ENCODE data around the gene TMEM140.

TMEM140 gene

DNA sequence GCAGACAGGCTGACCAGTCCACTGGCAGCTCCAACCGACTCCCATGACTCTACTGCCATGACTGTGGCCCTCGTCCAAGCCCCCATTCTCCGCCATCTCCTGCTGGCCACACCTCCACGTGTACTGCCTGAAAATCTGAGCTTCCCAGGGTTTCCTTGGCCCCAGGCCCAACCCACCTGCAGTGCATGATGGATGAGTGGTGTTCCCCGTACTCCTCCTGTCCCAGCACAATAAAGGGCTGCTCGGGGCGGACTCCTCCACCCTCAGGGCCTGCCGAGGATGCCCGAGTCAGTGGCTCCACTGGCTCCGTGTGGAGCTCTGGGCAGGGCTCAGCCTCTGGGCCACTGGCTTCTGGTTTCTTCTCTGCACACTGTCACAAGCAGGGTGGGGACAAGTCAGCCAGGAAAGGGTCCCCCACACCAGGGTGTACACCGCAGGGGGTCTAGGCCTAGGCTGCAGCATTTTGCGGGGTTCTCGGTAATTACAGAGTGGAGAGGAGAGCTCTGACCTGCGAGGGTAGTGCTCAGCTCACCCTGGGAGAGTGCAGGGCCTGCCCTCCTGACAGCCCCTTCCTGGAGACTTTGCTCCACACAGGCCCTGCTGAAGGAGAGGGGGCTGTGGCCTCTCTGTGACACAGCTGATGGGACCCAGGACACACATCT is 48.2 kb downstream of the TMEM140 start:
- no peak for DNase-seq

GRCh38 chr7:135197343-135197742 is 49.5 kb downstream of the TMEM140 start:
- no peak for DNase-seq

- DNase-seq = no peak
Measured at GRCh38 chr7:135197906-135198655, 50.2 kb downstream of the TMEM140 start.

GRCh38 chr7:135199439-135199838 is 51.6 kb downstream of the TMEM140 start:
- DNase-seq = no peak

DNA sequence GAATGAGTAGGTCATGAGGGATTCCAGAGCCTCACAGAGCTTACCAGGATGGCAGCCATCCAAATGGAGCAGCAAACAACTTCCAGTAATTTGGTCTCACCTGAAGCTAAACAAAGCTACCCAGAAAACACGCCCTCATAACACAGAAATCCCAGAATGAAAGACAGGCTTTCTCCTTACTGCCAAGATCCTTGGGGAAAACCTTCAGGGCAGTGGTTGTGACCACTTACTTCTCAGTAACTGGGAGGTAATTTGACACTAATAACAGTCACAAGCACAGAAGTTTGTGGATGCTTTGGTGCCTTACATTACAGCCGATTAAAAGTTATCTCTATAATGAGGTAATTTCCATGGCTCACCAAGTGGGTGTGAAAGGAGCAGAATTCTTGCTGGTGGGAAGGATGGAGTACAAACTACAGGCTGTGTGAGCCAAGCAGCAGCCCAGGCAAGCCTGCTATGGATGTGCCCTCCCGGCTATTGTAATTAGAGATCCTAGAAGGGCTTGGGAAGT is 53.0 kb downstream of the TMEM140 start:
- DNase-seq = no peak

GRCh38 chr7:135201350-135201749 is 53.5 kb downstream of the TMEM140 start:
- no peak for DNase-seq

- DNase-seq = peak; percentile 49
Measured at GRCh38 chr7:135204341-135204749, 56.5 kb downstream of the TMEM140 start.

- DNase-seq = no peak
Measured at GRCh38 chr7:135204876-135205275, 57.0 kb downstream of the TMEM140 start.

DNA sequence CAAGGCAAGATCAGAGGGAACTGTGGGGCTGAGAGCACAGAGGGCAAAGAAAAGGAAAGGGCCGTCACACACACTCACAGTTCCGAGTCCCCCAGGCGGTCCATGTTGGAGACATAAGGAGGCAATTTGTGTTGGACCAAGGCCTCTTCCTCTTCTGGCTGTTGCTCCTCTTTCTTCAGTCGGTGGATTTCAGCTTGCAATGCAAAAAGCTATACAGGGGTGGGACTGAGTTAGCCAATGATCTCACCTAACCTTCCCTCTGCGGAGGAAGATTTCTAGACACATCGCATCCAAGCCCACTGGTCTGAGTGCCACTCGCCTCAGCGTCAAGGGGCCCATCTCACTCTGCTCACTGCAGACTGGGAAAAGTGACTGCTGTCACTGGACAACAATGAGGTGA is 58.0 kb downstream of the TMEM140 start:
- DNase-seq = no peak

- no peak for DNase-seq
Measured at GRCh38 chr7:135206941-135207391, 59.1 kb downstream of the TMEM140 start.

- DNase-seq = no peak
Measured at GRCh38 chr7:135207406-135208101, 59.7 kb downstream of the TMEM140 start.

DNA sequence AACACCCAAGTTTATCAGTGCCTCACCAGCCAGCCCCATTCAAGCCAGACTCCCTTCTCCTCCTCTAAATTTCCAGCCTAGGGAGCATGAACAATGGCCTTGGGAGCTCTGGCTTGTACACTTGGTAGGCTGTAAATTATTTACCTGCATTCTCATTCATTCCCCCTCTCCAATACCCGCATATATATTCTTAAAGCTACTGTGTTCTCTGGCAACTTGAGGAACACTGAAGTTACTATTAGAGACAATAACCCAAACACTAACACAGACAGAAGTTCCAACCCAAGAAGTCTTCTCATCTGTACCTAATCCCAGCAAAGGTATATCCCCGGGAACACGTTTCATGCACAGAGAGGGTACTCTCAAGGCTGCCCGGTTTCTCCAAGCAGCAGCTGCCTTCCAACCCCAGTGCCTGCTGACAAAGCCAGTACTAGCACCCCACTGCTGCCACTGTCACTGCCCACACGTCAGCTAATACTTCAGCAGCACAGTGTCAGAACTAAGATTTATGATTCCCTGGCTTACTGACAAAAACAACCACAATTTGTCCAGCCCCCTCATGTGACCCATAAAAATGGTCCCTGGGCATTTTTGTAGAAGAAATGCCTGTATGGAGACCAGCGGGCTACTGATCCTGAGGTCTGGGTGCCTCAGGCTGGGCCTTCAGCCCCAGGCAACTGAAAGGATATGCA is 60.4 kb downstream of the TMEM140 start:
- DNase-seq = no peak

DNA sequence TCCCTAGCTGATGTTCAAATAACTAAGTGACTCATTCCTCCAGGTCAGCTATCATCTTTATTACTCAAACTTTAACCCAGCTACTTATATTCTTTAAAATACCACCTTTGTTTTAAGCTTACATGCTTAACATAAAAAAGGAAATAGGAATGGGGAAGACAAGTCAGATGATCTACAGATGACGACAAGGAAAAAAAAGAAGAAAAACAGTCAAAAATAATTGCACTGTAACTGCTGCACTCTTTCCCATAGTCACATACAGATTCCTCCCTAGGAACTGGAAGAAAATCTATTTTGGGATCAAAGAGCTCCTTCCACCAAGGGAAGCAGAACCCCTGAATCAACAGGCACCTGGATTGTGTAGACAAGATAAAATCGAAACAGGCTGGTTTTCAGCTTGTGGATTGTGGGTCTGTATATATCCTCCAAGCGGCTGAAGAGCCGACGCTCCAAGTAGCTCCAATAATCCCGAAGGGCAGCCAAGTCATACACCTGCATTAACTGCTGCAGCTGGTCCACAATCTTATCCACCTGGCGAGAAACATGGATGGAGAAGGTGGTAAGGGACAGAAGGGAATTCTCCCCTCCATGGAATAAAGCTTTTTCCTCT is 61.5 kb downstream of the TMEM140 start:
- DNase-seq = no peak

DNA sequence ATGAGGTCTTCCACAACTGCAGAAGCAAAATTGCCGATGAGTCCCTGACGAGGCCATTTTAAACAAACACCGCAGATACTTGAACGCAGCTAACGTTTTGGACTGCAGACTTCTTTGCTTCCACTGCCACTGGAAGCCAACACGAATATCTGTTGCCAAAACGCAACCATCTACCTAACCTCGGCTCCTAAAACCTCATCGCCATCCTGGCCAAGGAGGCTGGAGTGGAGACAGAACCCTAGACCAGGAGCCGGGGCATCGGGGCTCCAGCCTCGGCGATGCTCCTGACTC is 63.0 kb downstream of the TMEM140 start:
- DNase-seq = no peak

- peak; percentile 99 for DNase-seq
Measured at GRCh38 chr7:135211179-135211945, 63.5 kb downstream of the TMEM140 start, which contains the start of gene WDR91. Gene WDR91 (minus strand): TSS chr7:135211526. CDS start chr7:135211502, 24 bp downstream.

- peak; percentile 70 for DNase-seq
Measured at GRCh38 chr7:135211946-135212685, 64.2 kb downstream of the TMEM140 start.

GRCh38 chr7:135213831-135214230 is 66.0 kb downstream of the TMEM140 start:
- no peak for DNase-seq

DNA sequence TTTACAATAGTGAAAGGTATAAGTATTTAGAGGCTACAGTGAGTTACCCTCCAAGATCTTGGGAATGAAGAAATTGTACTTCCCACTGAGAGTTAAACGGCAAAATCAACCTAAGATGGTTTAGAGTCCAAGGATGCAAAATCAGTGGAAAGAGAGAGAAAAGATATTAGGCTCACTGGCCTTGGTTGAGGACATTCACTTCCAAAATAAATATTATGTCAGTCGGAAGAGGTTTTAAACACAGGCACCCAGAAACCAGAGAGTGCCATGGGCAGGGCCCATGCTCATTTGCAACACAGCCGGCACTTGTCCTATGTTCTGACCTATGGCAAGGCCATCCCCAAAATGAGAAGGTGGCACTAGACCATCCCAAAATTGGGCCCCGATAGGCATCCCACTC is 67.3 kb downstream of the TMEM140 start:
- DNase-seq = no peak

DNA sequence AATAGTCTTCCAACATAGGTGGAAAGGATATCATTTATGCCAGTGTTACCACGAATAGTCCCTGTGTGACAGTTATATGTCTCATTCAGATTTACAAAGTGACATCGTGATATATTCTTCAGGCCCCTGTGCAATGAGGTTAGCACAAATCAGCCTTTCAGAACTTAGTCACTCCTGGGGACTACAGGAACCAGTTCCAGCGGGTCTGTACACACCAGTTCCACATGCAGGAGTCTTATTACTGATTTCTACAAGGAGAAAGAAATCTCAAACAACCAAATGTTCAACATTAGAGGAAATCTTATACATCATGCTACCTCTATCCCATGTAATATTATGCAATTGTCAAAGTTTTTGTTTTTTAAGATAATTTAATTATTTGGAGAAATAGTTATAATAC is 67.8 kb downstream of the TMEM140 start:
- no peak for DNase-seq
